Adrenal gland (tissue), 12 donors: ENCODE data around the gene CASKIN2. TPM values are rescaled to one million over a fixed set of nuclear protein-coding genes. Genes with fewer than 3 reads are reported as not detected.
A peak's percentile ranks its signal among the peaks of the same experiment; 100 is the strongest.
"Not testable (repeated sequence)": the region's sequence is repeated elsewhere in the genome, so short reads cannot be mapped to it uniquely, and the experiment has no call there.

Experiments used
- DNase-seq, 7 donors: peaks; one replicate each; pipeline ENCODE4 v3.0.0-alpha.2; 2019 to 2020
- H3K27ac ChIP-seq, 5 donors: fragments of 200-600 bp; sonication (generic) in 4 of 5; 1 replicate in 3 of 5; 2 replicates in 2 of 5; pipeline versions ENCODE4 v1.5.1 to v1.8.0; 2016 to 2020; ENCODE audit warnings: mild to moderate bottlenecking in 1 of 5
- H3K27me3 ChIP-seq: fragments of 200-600 bp; 2 replicates; pipeline ENCODE4 v1.8.0; 2021
- H3K36me3 ChIP-seq, 2 donors: fragments of 200-600 bp; replicated peaks in 1 of 2; 1 replicate in 1 of 2; 2 replicates in 1 of 2; pipeline versions ENCODE4 v1.5.1 to v1.8.0; 2018 to 2022
- H3K4me1 ChIP-seq, 2 donors: fragments of 200-600 bp; replicated peaks in 1 of 2; 1 replicate in 1 of 2; 2 replicates in 1 of 2; pipeline versions ENCODE4 v1.5.1 to v1.8.0; 2018 to 2021
- H3K4me3 ChIP-seq, 4 donors: fragments of 200-600 bp; sonication (generic) in 3 of 4; one replicate each; pipeline ENCODE4 v1.5.1; 2016 to 2018
- H3K9me3 ChIP-seq, 3 donors: fragments of 200-600 bp; sonication (generic) in 1 of 3; replicated peaks in 1 of 3; 1 replicate in 2 of 3; 2 replicates in 1 of 3; pipeline versions ENCODE4 v1.5.1 to v1.8.0; 2016 to 2021
- POLR2A ChIP-seq, 2 donors: fragments of 450-650 bp; IDR thresholded peaks; one replicate each; pipeline ENCODE4 v1.6.1; 2017; ENCODE audit warnings: antibody characterized with exemption in 2 of 2, mild to moderate bottlenecking in 2 of 2, moderate library complexity in 1 of 2
- WGBS, 4 donors: extraction: QIAGEN DNeasy Blood & Tissue Kit in 2 of 4; methylation state at CpG; one replicate each; pipeline versions ENCODE4 v1.1.5 to v1.1.7; 2013 to 2017; 5-methylcytosine and 5-hydroxymethylcytosine counted together
- intact Hi-C, 2 donors: fragments of 100-400 bp; cut with DNase I; formaldehyde crosslinking; loops; one replicate each; pipeline versions ENCODE4 v1.14.1 to v1.15.0; 2022 to 2023
- polyA plus RNA-seq, 3 donors: library from polyadenylated mRNA; stranded (reverse); fragments of 200-250 nt in 2 of 3; fragments of 350-450 nt in 1 of 3; fragmentation: Illumina TruSeq in 1 of 3; extraction: RNeasy Lipid Tissue Mini Kit (QIAGEN cat#74804) in 1 of 3; gene quantifications; one replicate each; pipeline ENCODE4 v1.2.3, GENCODE V29; 2013 to 2014
- total RNA-seq, 9 donors: library from RNA; depleted of rRNA in 4 of 9; stranded (reverse); fragments of >200 nt in 4 of 9; fragments of 120-200 nt in 1 of 9; fragmentation: NEBNext Ultra II Directional in 1 of 9; extraction: Animal tissue kit (Norgen Biotek cat#: 25700) in 1 of 9; gene quantifications; one replicate each; pipeline versions ENCODE4 v1.1.0 to v1.2.4, GENCODE V29; 2013 to 2023
- TF ChIP-seq, protein P1 (sequence below), 6 experiments: fragments of 450-650 bp in 4 of 6; fragments of 200-600 bp in 2 of 6; sonication (generic) in 1 of 6; IDR thresholded peaks; 1 replicate in 5 of 6; 2 replicates in 1 of 6; pipeline versions ENCODE4 v1.5.1 to v1.8.0; 2016 to 2021; ENCODE audit warnings: antibody characterized with exemption in 6 of 6, mild to moderate bottlenecking in 2 of 6, moderate library complexity in 1 of 6
- donor health status: healthy with polysubstance abuse.
- donor health status: Bipolar disorder and iron deficiency.
- donor health status: DM: yes; HTN: yes; CAD: no.
- donor health status: DM: no; HTN: no; CAD: no.
- donor health status: DM: no; HTN: no; CAD: no.
- donor health status: DM: yes; HTN: yes; CAD: no.

CASKIN2 gene
- total and polyA plus RNA-seq, 12 donors = 10.1 to 90.8 (median 35.3) TPM

GRCh38 chr17:75459246-75459589, 56.1 kb downstream of the CASKIN2 start:
- Histone ChIP-seq H3K4me3 (no peak overlapping the region), H3K9me3 (no peaks in the 10 kb centered on the region), H3K27ac (peak overlapping the region in 4 of 5 donors; percentile 26 to 79 (median 65)), H3K4me1 (peaks cover 12 to 39% of the 10 kb centered on the region in 2 donors), H3K36me3 (no peaks in the 10 kb centered on the region), H3K27me3 (no peaks in the 10 kb centered on the region)
- intact Hi-C loops = no loop called here
- WGBS, 4 donors = 61 to 80% (median 62%) methylated on average over 1 of the region's 1 CpG
- TF ChIP-seq, protein P1, sequence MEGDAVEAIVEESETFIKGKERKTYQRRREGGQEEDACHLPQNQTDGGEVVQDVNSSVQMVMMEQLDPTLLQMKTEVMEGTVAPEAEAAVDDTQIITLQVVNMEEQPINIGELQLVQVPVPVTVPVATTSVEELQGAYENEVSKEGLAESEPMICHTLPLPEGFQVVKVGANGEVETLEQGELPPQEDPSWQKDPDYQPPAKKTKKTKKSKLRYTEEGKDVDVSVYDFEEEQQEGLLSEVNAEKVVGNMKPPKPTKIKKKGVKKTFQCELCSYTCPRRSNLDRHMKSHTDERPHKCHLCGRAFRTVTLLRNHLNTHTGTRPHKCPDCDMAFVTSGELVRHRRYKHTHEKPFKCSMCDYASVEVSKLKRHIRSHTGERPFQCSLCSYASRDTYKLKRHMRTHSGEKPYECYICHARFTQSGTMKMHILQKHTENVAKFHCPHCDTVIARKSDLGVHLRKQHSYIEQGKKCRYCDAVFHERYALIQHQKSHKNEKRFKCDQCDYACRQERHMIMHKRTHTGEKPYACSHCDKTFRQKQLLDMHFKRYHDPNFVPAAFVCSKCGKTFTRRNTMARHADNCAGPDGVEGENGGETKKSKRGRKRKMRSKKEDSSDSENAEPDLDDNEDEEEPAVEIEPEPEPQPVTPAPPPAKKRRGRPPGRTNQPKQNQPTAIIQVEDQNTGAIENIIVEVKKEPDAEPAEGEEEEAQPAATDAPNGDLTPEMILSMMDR (IDR thresholded peaks at IDR 0.05) = no peak
- no peak for TF ChIP-seq POLR2A (IDR thresholded peaks at IDR 0.05)
- DNase-seq = no peak

DNA sequence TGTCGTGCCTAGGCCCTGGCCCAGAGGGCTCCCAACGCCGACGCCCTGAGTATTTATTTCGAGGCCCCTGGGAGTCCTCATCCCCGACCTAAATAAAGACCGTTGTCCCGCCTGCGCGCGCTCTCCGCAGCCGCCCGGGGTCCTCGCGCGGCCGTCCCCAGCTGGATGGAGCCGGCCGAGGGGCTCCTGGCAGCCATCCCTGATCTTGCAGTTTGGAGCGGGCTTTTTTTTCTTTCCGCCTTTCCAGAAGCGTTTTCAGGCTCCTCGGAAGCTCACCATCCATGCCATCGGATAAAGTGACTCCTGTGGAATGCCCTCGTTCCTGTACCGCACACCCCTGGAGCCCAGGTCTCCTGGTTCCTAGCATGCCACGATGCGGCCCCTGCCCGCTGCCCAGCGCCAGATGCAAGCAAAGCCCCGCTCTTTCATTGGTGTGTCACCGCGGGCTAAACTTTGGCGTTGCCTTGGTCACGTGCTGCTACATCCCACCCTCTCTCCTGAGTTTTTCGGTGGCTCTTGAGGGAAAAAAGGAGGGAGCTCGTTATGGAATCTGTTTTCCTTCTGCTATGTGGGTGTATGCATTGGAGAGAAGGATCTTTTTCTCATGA, 58.2 kb downstream of the CASKIN2 start:
- peak overlapping the region; percentile 90 to 94 (median 93) for H3K27ac ChIP-seq
- no peaks in the 10 kb centered on the region for H3K9me3 ChIP-seq
- TF ChIP-seq, protein P1 (IDR thresholded peaks at IDR 0.05) = no peak
- peak in 1 of 2 donors; percentile 34 for TF ChIP-seq POLR2A (IDR thresholded peaks at IDR 0.05)
- H3K4me1 ChIP-seq = peaks cover 12 to 39% of the 10 kb centered on the region in 2 donors
- peak; percentile 39 to 68 (median 55) for DNase-seq
- H3K27me3 ChIP-seq = no peaks in the 10 kb centered on the region
- peak overlapping the region; percentile 25 to 67 (median 60) for H3K4me3 ChIP-seq
- intact Hi-C loops = no loop called here
- H3K36me3 ChIP-seq = no peaks in the 10 kb centered on the region
- WGBS, 4 donors = 1 to 3% (median 1%) methylated on average over 20 to 38 of the region's 38 CpGs

DNA sequence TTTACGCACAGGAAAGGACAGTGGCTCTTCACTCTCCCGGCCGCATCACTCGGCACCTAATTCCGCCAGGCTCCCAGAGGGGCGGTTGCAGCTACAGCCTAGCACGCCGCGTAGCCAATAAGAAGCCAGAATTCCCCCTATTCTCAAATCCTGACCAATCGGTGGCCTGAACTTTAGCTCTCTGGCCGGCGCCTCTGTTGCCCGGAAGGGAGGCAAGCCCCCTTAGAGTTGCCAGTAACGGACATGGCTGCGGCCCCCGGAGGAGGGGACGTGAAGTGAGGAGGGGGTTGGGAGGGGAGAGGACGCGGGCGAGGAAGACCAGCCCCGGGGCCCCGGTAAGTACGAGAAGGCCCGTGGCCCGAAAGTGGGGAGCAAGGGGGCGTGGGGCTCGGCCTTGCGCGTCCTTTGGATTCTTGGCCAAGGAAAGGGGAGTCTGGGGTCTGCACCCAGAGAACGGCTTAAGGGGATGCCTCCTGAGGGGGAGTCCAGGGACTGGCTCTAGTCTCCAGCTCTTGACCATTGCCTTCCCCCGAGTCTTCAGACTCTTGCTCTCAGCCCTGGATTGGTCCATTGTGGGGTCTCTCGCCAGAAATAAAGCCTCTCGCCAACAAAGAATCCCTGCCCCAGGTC, 58.8 kb downstream of the CASKIN2 start, which contains the start of gene TMEM94:
Gene TMEM94, plus strand, starts transcription at position 219 of the 630 bp plus-strand sequence. CDS start 15,271 bp downstream, outside the sequence.
- 0 to 1% (median 0%) methylated on average over 19 to 33 of the region's 33 CpGs for WGBS, 4 donors
- Histone ChIP-seq H3K9me3 (no peaks in the 10 kb centered on the region), H3K4me3 (peak within 1 kb of the TSS; percentile 25 to 67 (median 60)), H3K4me1 (peaks cover 12 to 39% of the 10 kb centered on the region in 2 donors), H3K27ac (peak within 1 kb of the TSS; percentile 90 to 94 (median 93)), H3K36me3 (no peaks in the 10 kb centered on the region), H3K27me3 (no peaks in the 10 kb centered on the region)
- peak; percentile 94 to 99 (median 97) for DNase-seq
- TF ChIP-seq POLR2A (IDR thresholded peaks at IDR 0.05) = no peak
- intact Hi-C loops = no loop called here

DNA sequence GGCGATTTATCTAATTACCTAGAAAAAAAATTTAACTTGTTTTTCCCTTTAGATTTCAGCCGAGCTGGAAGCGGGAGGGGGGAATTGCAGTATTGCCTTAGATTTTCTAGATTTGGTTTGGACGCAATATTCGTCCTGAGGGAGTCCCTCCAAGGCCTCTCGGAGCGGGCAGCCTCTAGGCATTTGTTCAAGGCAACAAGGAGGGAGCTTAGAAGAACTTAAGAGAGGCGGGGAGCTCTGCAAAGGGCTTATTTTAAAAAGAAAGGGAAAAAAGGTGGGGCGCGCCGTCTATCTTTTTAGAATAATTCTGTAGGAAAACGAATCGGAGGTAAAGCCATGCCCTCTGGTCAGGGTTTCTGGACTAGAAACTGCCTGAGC, 59.3 kb downstream of the CASKIN2 start:
- H3K27me3 ChIP-seq = no peaks in the 10 kb centered on the region
- WGBS, 4 donors = 1 to 2% (median 2%) methylated on average over 13 of the region's 13 CpGs
- no peaks in the 10 kb centered on the region for H3K9me3 ChIP-seq
- peak overlapping the region in 2 of 4 donors; percentile 54 to 67 for H3K4me3 ChIP-seq
- peak in 1 of 7 donors; percentile 43 for DNase-seq
- intact Hi-C loops = no loop called here
- H3K27ac ChIP-seq = peak overlapping the region; percentile 90 to 94 (median 93)
- TF ChIP-seq, protein P1 (IDR thresholded peaks at IDR 0.05) = no peak
- TF ChIP-seq POLR2A (IDR thresholded peaks at IDR 0.05) = peak; percentile 30 to 92
- H3K36me3 ChIP-seq = no peaks in the 10 kb centered on the region
- H3K4me1 ChIP-seq = peaks cover 12 to 39% of the 10 kb centered on the region in 2 donors

DNA sequence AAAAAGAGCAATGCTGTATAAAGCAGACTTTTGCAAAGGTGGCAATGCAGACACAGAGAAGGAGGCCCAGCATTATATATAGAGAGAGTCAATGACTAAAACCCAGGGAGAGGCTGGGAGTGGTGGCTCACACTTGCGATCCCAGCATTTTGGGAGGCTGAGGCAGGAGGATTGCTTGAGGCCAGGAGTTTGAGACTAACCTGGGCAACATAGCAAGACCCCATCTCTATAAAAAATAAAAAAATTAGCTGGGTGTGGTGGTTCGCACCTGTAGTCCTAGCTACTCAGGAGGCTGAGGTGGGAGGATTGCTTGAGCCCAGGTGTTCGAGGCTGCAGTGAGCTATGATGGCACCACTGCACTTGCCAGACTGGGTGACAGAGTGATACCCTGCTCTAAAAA, 60.7 kb downstream of the CASKIN2 start:
- H3K36me3 ChIP-seq, H3K9me3 ChIP-seq, DNase-seq, H3K4me3 ChIP-seq, H3K27me3 ChIP-seq, intact Hi-C loops: not testable (repeated sequence)
- Histone ChIP-seq H3K4me1 (peaks cover 8 to 27% of the 10 kb centered on the region in 2 donors), H3K27ac (peak overlapping the region in 1 of 5 donors; percentile 94)
- WGBS, 4 donors = 88 to 98% (median 97%) methylated on average over 3 of the region's 3 CpGs
